GM21515 (cell line): Measurements from ENCODE around the gene USP36.
"Not testable (repeated sequence)": the region's sequence is repeated elsewhere in the genome, so short reads cannot be mapped to it uniquely, and the experiment has no call there.

Experiments used
- ATAC-seq: cut with Tn5 transposase; IDR thresholded peaks from one replicate; pipeline ENCODE4 v1.9.1; 2021; ENCODE audit not compliant: unreplicated experiment

The USP36 gene

GRCh38 chr17:78771758-78772382, 68.7 kb downstream of the USP36 start:
- ATAC-seq = no peak

- no peak for ATAC-seq
Observed at GRCh38 chr17:78769196-78769773, 71.3 kb downstream of the USP36 start.

- ATAC-seq = no peak
Observed at GRCh38 chr17:78767806-78768205, 72.8 kb downstream of the USP36 start.

- no peak for ATAC-seq
Observed at GRCh38 chr17:78766743-78767294, 73.8 kb downstream of the USP36 start.

- no peak for ATAC-seq
Observed at GRCh38 chr17:78766225-78766624, 74.4 kb downstream of the USP36 start.

- ATAC-seq = no peak
Observed at GRCh38 chr17:78765821-78766220, 74.8 kb downstream of the USP36 start.

- no peak for ATAC-seq
Observed at GRCh38 chr17:78764871-78765270, 75.7 kb downstream of the USP36 start.

GRCh38 chr17:78763561-78763960, 77.1 kb downstream of the USP36 start:
- no peak for ATAC-seq

GRCh38 chr17:78761789-78762406, 78.7 kb downstream of the USP36 start:
- no peak for ATAC-seq

- ATAC-seq = no peak
Observed at GRCh38 chr17:78759969-78760352, 80.7 kb downstream of the USP36 start.

- no peak for ATAC-seq
Observed at GRCh38 chr17:78759203-78759968, 81.2 kb downstream of the USP36 start.

- ATAC-seq = no peak
Observed at GRCh38 chr17:78753316-78754250, 87.0 kb downstream of the USP36 start.

GRCh38 chr17:78751447-78752161, 89.0 kb downstream of the USP36 start:
- ATAC-seq = no peak

- not testable (repeated sequence) for ATAC-seq
Observed at GRCh38 chr17:78751000-78751399, 89.6 kb downstream of the USP36 start.

GRCh38 chr17:78748730-78749317, 91.8 kb downstream of the USP36 start:
- ATAC-seq = no peak

- no peak for ATAC-seq
Observed at GRCh38 chr17:78748048-78748729, 92.4 kb downstream of the USP36 start.

- ATAC-seq = no peak
Observed at GRCh38 chr17:78747488-78747887, 93.1 kb downstream of the USP36 start.

GRCh38 chr17:78746949-78747269, 93.7 kb downstream of the USP36 start:
- no peak for ATAC-seq
